GM23248 (cell line): ENCODE results near the gene CDH3. TPM values are rescaled to one million over a fixed set of nuclear protein-coding genes. Genes with fewer than 3 reads are reported as not detected.
"Not testable (repeated sequence)": the region's sequence is repeated elsewhere in the genome, so short reads cannot be mapped to it uniquely, and the experiment has no call there.

Source experiments
- DNase-seq: peaks from one replicate; pipeline ENCODE4 v3.0.0-alpha.2; 2015
- H2AFZ ChIP-seq: fragments of 200-600 bp; sonication (generic); 2 replicates; pipeline ENCODE4 v1.6.1; 2016; ENCODE audit warnings: antibody characterized with exemption
- H3F3A ChIP-seq: fragments of 200-600 bp; sonication (generic); 2 replicates; pipeline ENCODE4 v1.6.1; 2016; ENCODE audit warnings: mild to moderate bottlenecking, antibody characterized with exemption, mixed run types; ENCODE audit not compliant: insufficient read depth
- H3K27ac ChIP-seq: fragments of 200-600 bp; sonication (generic); 2 replicates; pipeline ENCODE4 v1.5.1; 2016; ENCODE audit warnings: mild to moderate bottlenecking
- H3K27me3 ChIP-seq: fragments of 200-600 bp; sonication (generic); replicated peaks from 2 replicates; pipeline ENCODE4 v1.6.1; 2016; ENCODE audit warnings: mild to moderate bottlenecking; ENCODE audit not compliant: insufficient read depth
- H3K36me3 ChIP-seq: fragments of 200-600 bp; sonication (generic); 2 replicates; pipeline ENCODE4 v1.6.1; 2016; ENCODE audit warnings: low read depth, mild to moderate bottlenecking
- H3K4me1 ChIP-seq: fragments of 200-600 bp; sonication (generic); 2 replicates; pipeline ENCODE4 v1.6.1; 2016; ENCODE audit warnings: mild to moderate bottlenecking; ENCODE audit not compliant: insufficient read depth
- H3K4me2 ChIP-seq: fragments of 200-600 bp; sonication (generic); one replicate; pipeline ENCODE4 v1.6.1; 2016; ENCODE audit warnings: mild to moderate bottlenecking; ENCODE audit not compliant: unreplicated experiment
- H3K4me3 ChIP-seq: fragments of 200-600 bp; sonication (generic); 2 replicates; pipeline ENCODE4 v1.5.1; 2016; ENCODE audit warnings: mild to moderate bottlenecking
- H3K79me2 ChIP-seq: fragments of 200-600 bp; sonication (generic); 2 replicates; pipeline ENCODE4 v1.6.1; 2016; ENCODE audit warnings: mild to moderate bottlenecking; ENCODE audit not compliant: insufficient read depth
- H3K9ac ChIP-seq: fragments of 200-600 bp; sonication (generic); 2 replicates; pipeline ENCODE4 v1.6.1; 2016; ENCODE audit warnings: mild to moderate bottlenecking
- H3K9me2 ChIP-seq: fragments of 200-600 bp; sonication (generic); 2 replicates; pipeline ENCODE4 v1.6.1; 2016; ENCODE audit warnings: mixed run types, mild to moderate bottlenecking, moderate library complexity; ENCODE audit not compliant: insufficient read depth
- H3K9me3 ChIP-seq: fragments of 200-600 bp; sonication (generic); one replicate; pipeline ENCODE4 v1.6.1; 2017; ENCODE audit warnings: low read depth
- H4K20me1 ChIP-seq: fragments of 200-600 bp; sonication (generic); 2 replicates; pipeline ENCODE4 v1.6.0; 2016; ENCODE audit not compliant: insufficient read depth
- EZH2 ChIP-seq: fragments of 200-600 bp; sonication (generic); IDR thresholded peaks from 2 replicates; pipeline ENCODE4 v1.6.1; 2018; ENCODE audit warnings: antibody characterized with exemption, mild to moderate bottlenecking; ENCODE audit not compliant: insufficient read depth, poor library complexity, severe bottlenecking
- EZH2phosphoT487 ChIP-seq: fragments of 200-600 bp; sonication (generic); IDR thresholded peaks from 2 replicates; pipeline ENCODE4 v1.6.1; 2018; ENCODE audit warnings: antibody characterized with exemption, moderate library complexity, mild to moderate bottlenecking, low read depth; ENCODE audit not compliant: insufficient read depth
- WGBS, 2 experiments: methylation state at CpG; one replicate each; pipeline ENCODE4 v1.1.6; 2015 to 2017; ENCODE audit warnings: low lambda C conversion rate in 2 of 2, low coverage in 1 of 2; ENCODE audit errors: missing lambda C conversion rate in 2 of 2; 5-methylcytosine and 5-hydroxymethylcytosine counted together
- in situ Hi-C: fragments of 300-500 bp; cut with MboI; formaldehyde crosslinking; loops from 2 replicates; pipeline ENCODE4 v1.15.0; 2020
- polyA plus RNA-seq: library from polyadenylated mRNA; unstranded; fragments of >200 nt; fragmentation: Nextera tagmentation; extraction: Ambion mirVana; gene quantifications from 2 replicates; pipeline ENCODE4 v1.2.1, GENCODE V29; 2016
- total RNA-seq: library from RNA; depleted of rRNA; stranded (reverse); fragments of >200 nt; shearing (Covaris generic); gene quantifications from 2 replicates; pipeline ENCODE4 v1.2.3, GENCODE V29; 2014

CDH3 gene
- total and polyA plus RNA-seq, 2 experiments from 2014 or later, result not detected

- Histone ChIP-seq H3K4me1 (no peaks in the 10 kb centered on the region), H4K20me1 (no peaks in the 10 kb centered on the region), H3K4me2 (no peak overlapping the region), H3K79me2 (no peaks in the 10 kb centered on the region), H3K4me3 (no peak overlapping the region), H2AFZ (no peak overlapping the region), H3K27me3 (peaks cover 19% of the 10 kb centered on the region), H3K9me3 (no peaks in the 10 kb centered on the region), H3K27ac (no peak overlapping the region), H3F3A (no peaks in the 10 kb centered on the region), H3K9ac (no peak overlapping the region), H3K36me3 (no peaks in the 10 kb centered on the region), H3K9me2 (no peaks in the 10 kb centered on the region)
- TF ChIP-seq EZH2phosphoT487 (no peak), EZH2 (no peak)
- 27 to 33% methylated on average over 14 of the region's 14 CpGs for WGBS, 2 experiments
- DNase-seq, result no peak
- in situ Hi-C loops, result loop anchor here (25.0 kb wide), 1 partner anchor 401 kb away; the partner anchor contains the start of gene HAS3
Observed at GRCh38 chr16:68711421-68712139, 66.5 kb downstream of the CDH3 start.

DNA sequence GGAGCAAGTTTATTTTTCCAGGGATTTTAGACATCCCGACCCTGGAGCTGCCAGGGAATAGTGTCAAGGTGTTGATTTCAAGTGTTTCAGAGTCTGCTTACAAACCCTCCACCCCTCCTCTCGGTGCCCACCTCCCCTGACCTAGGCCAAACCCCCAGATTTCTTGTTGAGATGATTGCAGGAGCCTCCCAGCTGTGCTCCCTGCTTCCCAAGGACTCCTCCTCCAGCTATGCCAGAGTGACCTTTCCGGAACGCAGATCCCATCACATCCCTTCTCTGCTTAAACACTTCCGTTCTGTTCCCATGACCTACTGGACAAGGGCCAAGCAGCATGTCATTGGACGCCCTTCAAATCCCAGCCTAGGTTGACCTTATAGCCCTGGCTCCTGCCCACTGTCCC lies 68.3 kb downstream of the CDH3 start:
- no peak for DNase-seq
- Histone ChIP-seq H3K4me2 (no peak overlapping the region), H3K27me3 (peaks cover 19% of the 10 kb centered on the region), H3K9ac (no peak overlapping the region), H4K20me1 (no peaks in the 10 kb centered on the region), H3K4me1 (no peaks in the 10 kb centered on the region), H3K4me3 (no peak overlapping the region), H3K9me2 (no peaks in the 10 kb centered on the region), H3K79me2 (no peaks in the 10 kb centered on the region), H3K27ac (no peak overlapping the region), H3F3A (no peaks in the 10 kb centered on the region), H2AFZ (no peak overlapping the region), H3K9me3 (no peaks in the 10 kb centered on the region), H3K36me3 (no peaks in the 10 kb centered on the region)
- in situ Hi-C loops, result loop anchor here (25.0 kb wide), 1 partner anchor 399 kb away; the partner anchor contains the start of gene HAS3
- no peak for TF ChIP-seq EZH2
- no peak for TF ChIP-seq EZH2phosphoT487
- 39 to 46% methylated on average over 6 of the region's 6 CpGs for WGBS, 2 experiments

DNA sequence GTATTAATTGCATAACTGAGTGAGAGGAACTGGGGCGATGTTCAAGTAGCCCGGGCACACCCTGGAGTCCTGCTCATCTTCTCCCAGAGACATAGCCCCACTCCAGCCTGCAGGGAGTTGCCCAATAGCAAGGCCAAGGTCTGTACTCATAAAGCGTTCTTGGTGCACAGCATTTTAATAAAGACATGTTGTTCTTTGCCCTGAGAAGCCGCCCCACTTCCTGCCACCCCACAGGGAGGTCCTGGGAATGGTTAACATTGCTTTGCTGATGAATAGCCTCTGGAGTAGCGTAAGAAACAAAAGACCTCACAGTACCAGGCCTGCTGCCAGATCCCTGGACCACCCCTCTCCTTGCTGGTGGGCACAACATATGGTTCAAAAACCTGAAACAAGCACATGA lies 70.4 kb downstream of the CDH3 start:
- no peak for DNase-seq
- H3K36me3 ChIP-seq, result no peaks in the 10 kb centered on the region

GRCh38 chr16:68716516-68716915 lies 71.4 kb downstream of the CDH3 start:
- WGBS, 2 experiments, result 53 to 69% methylated on average over 4 of the region's 4 CpGs
- not testable (repeated sequence) for H3K9me2 ChIP-seq
- in situ Hi-C loops, result loop anchor here (25.0 kb wide), 1 partner anchor 396 kb away; the partner anchor contains the start of gene HAS3

More for the DNA sequence above, 70.4 kb downstream of the CDH3 start:
- H3K4me2 ChIP-seq, result no peak overlapping the region
- no peaks in the 10 kb centered on the region for H3F3A ChIP-seq
- H3K79me2 ChIP-seq, result no peaks in the 10 kb centered on the region
- no peak overlapping the region for H3K27ac ChIP-seq
- H2AFZ ChIP-seq, result no peak overlapping the region
- H3K9me2 ChIP-seq, result no peaks in the 10 kb centered on the region
- H4K20me1 ChIP-seq, result no peaks in the 10 kb centered on the region
- in situ Hi-C loops, result loop anchor here (25.0 kb wide), 1 partner anchor 397 kb away; the partner anchor contains the start of gene HAS3
- H3K9ac ChIP-seq, result no peak overlapping the region
- H3K27me3 ChIP-seq, result peaks cover 20% of the 10 kb centered on the region
- H3K4me1 ChIP-seq, result no peaks in the 10 kb centered on the region
- no peak for TF ChIP-seq EZH2phosphoT487
- no peak for TF ChIP-seq EZH2
- no peak overlapping the region for H3K4me3 ChIP-seq
- H3K9me3 ChIP-seq, result no peaks in the 10 kb centered on the region
- WGBS, 2 experiments, result 21% methylated on average over 5 of the region's 5 CpGs

More at GRCh38 chr16:68716516-68716915, 71.4 kb downstream of the CDH3 start:
- H3K36me3 ChIP-seq, H4K20me1 ChIP-seq, H3K9ac ChIP-seq, H3K4me3 ChIP-seq, H3K4me2 ChIP-seq, H2AFZ ChIP-seq, H3F3A ChIP-seq, H3K79me2 ChIP-seq, H3K4me1 ChIP-seq, H3K9me3 ChIP-seq, H3K27ac ChIP-seq, DNase-seq: not testable (repeated sequence)
- H3K27me3 ChIP-seq, result peaks cover 20% of the 10 kb centered on the region
